ENCODE measurements around the gene ARID3A. TPM values are rescaled to one million over a fixed set of nuclear protein-coding genes. Genes with fewer than 3 reads are reported as not detected.

The ARID3A gene
- total RNA-seq, 1 experiment from 2014 or later = 10.2 TPM

- Mint-ChIP-seq H3K9me3 (ENCODE audit: unreplicated experiment) (no peaks in the 10 kb centered on the region), H3K36me3 (ENCODE audit: insufficient read depth, unreplicated experiment) (peaks cover 33% of the 10 kb centered on the region), H3K27ac (ENCODE audit: low read depth, unreplicated experiment) (no peak overlapping the region), H3K4me1 (ENCODE audit: insufficient read depth, unreplicated experiment) (peaks cover 7% of the 10 kb centered on the region), H3K4me3 (ENCODE audit: unreplicated experiment) (no peak overlapping the region), H3K27me3 (ENCODE audit: insufficient read depth, unreplicated experiment) (no peaks in the 10 kb centered on the region)
- intact Hi-C loops (cut with micrococcal nuclease) = no loop called here
- BruUV-seq (replicated peaks) = no TSS peak
- TF ChIP-seq CTCF (IDR thresholded peaks at IDR 0.05; ENCODE audit: unreplicated experiment) = peak; percentile 27
- DNase-seq (ENCODE audit: unreplicated experiment) = no peak
- CTCF ChIA-PET = interaction anchor here (0.6 to 1.1 kb wide), 2 partner anchors 91 to 128 kb away, joined by 3 read pairs; no protein-coding TSS in a partner anchor
- POLR2A ChIA-PET = interaction anchor here (0.6 kb wide), 1 partner anchor 18 kb away, joined by 3 read pairs; no protein-coding TSS in a partner anchor
Observed at GRCh38 chr19:897442-898039, 28.3 kb upstream of the ARID3A start.

GRCh38 chr19:898663-899062 is 27.2 kb upstream of the ARID3A start:
- no peaks in the 10 kb centered on the region for H3K27me3 Mint-ChIP-seq (ENCODE audit: insufficient read depth, unreplicated experiment)
- no TSS peak for BruUV-seq (replicated peaks)
- intact Hi-C loops (cut with micrococcal nuclease) = no loop called here
- CTCF ChIA-PET = interaction anchor here (0.6 kb wide), 1 partner anchor 17 kb away, joined by 6 read pairs; no protein-coding TSS in a partner anchor
- H3K4me1 Mint-ChIP-seq (ENCODE audit: insufficient read depth, unreplicated experiment) = no peaks in the 10 kb centered on the region
- no peak overlapping the region for H3K4me3 Mint-ChIP-seq (ENCODE audit: unreplicated experiment)
- no peaks in the 10 kb centered on the region for H3K9me3 Mint-ChIP-seq (ENCODE audit: unreplicated experiment)
- H3K36me3 Mint-ChIP-seq (ENCODE audit: insufficient read depth, unreplicated experiment) = peaks cover 25% of the 10 kb centered on the region
- POLR2A ChIA-PET = no interaction called here
- TF ChIP-seq CTCF (IDR thresholded peaks at IDR 0.05; ENCODE audit: unreplicated experiment) = no peak
- DNase-seq (ENCODE audit: unreplicated experiment) = no peak
- no peak overlapping the region for H3K27ac Mint-ChIP-seq (ENCODE audit: low read depth, unreplicated experiment)

- no peak for TF ChIP-seq CTCF (IDR thresholded peaks at IDR 0.05; ENCODE audit: unreplicated experiment)
- no peaks in the 10 kb centered on the region for H3K4me1 Mint-ChIP-seq (ENCODE audit: insufficient read depth, unreplicated experiment)
- DNase-seq (ENCODE audit: unreplicated experiment) = no peak
- no TSS peak for BruUV-seq (replicated peaks)
- no peak overlapping the region for H3K4me3 Mint-ChIP-seq (ENCODE audit: unreplicated experiment)
- CTCF ChIA-PET = interaction anchor here (0.5 kb wide), 1 partner anchor 90 kb away, joined by 3 read pairs; no protein-coding TSS in a partner anchor
- H3K27ac Mint-ChIP-seq (ENCODE audit: low read depth, unreplicated experiment) = no peak overlapping the region
- intact Hi-C loops (cut with micrococcal nuclease) = no loop called here
- H3K27me3 Mint-ChIP-seq (ENCODE audit: insufficient read depth, unreplicated experiment) = no peaks in the 10 kb centered on the region
- H3K36me3 Mint-ChIP-seq (ENCODE audit: insufficient read depth, unreplicated experiment) = peaks cover 25% of the 10 kb centered on the region
- H3K9me3 Mint-ChIP-seq (ENCODE audit: unreplicated experiment) = no peaks in the 10 kb centered on the region
- POLR2A ChIA-PET = no interaction called here
Observed at GRCh38 chr19:899336-900042, 26.3 kb upstream of the ARID3A start.

- no TSS peak for BruUV-seq (replicated peaks)
- POLR2A ChIA-PET = no interaction called here
- no peak for DNase-seq (ENCODE audit: unreplicated experiment)
- Mint-ChIP-seq H3K27ac (ENCODE audit: low read depth, unreplicated experiment) (no peak overlapping the region), H3K27me3 (ENCODE audit: insufficient read depth, unreplicated experiment) (no peaks in the 10 kb centered on the region), H3K36me3 (ENCODE audit: insufficient read depth, unreplicated experiment) (peaks cover 27% of the 10 kb centered on the region), H3K4me1 (ENCODE audit: insufficient read depth, unreplicated experiment) (no peaks in the 10 kb centered on the region), H3K4me3 (ENCODE audit: unreplicated experiment) (no peak overlapping the region), H3K9me3 (ENCODE audit: unreplicated experiment) (no peaks in the 10 kb centered on the region)
- intact Hi-C loops (cut with micrococcal nuclease) = no loop called here
- CTCF ChIA-PET = interaction anchor here (0.5 kb wide), 1 partner anchor 91 kb away, joined by 3 read pairs; no protein-coding TSS in a partner anchor
- TF ChIP-seq CTCF (IDR thresholded peaks at IDR 0.05; ENCODE audit: unreplicated experiment) = no peak
Observed at GRCh38 chr19:900043-900301, 25.9 kb upstream of the ARID3A start.
